KOPT-K1 (cell line): ENCODE data around the gene CENPB.
"Not testable (repeated sequence)": the region's sequence is repeated elsewhere in the genome, so short reads cannot be mapped to it uniquely, and the experiment has no call there.

Experiments used
- H3K27ac ChIP-seq: fragments of 200-600 bp; sonication (generic); 2 replicates; pipeline ENCODE4 v1.5.1; 2016; ENCODE audit warnings: antibody characterized with exemption, mild to moderate bottlenecking, low read depth, low read length; ENCODE audit not compliant: poor library complexity, severe bottlenecking
- H3K36me3 ChIP-seq: fragments of 200-600 bp; sonication (generic); 2 replicates; pipeline ENCODE4 v1.5.1; 2017; ENCODE audit warnings: antibody characterized with exemption, mild to moderate bottlenecking, low read length, moderate library complexity; ENCODE audit not compliant: insufficient read depth
- H3K9me3 ChIP-seq: fragments of 200-600 bp; sonication (generic); 2 replicates; pipeline ENCODE4 v1.5.1; 2017; ENCODE audit warnings: antibody characterized with exemption, low read length, mild to moderate bottlenecking; ENCODE audit not compliant: insufficient read depth, poor library complexity, severe bottlenecking

Gene CENPB, protein sequence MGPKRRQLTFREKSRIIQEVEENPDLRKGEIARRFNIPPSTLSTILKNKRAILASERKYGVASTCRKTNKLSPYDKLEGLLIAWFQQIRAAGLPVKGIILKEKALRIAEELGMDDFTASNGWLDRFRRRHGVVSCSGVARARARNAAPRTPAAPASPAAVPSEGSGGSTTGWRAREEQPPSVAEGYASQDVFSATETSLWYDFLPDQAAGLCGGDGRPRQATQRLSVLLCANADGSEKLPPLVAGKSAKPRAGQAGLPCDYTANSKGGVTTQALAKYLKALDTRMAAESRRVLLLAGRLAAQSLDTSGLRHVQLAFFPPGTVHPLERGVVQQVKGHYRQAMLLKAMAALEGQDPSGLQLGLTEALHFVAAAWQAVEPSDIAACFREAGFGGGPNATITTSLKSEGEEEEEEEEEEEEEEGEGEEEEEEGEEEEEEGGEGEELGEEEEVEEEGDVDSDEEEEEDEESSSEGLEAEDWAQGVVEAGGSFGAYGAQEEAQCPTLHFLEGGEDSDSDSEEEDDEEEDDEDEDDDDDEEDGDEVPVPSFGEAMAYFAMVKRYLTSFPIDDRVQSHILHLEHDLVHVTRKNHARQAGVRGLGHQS

DNA sequence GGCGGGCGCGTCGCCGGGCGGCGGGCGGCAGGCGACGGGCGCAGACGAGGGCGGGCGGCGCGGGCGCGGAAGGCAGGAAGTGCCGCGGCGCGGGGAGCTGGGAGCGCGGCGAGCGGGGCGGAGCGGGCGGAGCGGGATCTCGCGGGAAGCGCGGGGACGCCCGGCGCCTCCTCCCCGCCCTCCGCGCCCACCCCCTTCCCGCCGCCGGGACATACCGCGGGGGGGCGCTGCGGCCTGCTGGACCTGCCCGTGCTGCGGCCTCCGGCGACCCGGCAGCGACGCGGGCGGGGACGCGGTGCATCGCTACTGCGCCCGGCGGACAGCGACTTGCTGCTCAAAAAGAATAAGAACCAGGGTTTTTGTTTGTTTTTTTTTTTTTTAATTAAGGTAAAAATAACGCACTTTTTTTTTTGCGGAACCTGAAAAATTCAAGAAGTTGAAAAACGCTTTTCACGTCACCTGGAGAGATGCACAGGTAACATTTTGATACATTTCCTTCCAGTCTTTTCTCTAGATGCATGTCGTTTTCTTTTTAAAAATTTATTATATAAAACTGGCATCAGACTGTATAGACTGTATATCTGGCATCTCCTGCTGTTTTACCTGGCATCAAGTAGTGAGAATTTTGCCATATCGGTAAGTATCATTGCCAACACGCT lies at the start of gene CENPB:
Gene CENPB (minus strand): TSS at position 76 of the 659 bp plus-strand sequence. CDS start 257 bp downstream, outside the sequence.
- peak within 1 kb of the TSS; percentile 63 for H3K27ac ChIP-seq
- H3K9me3 ChIP-seq: no peaks in the 10 kb centered on the region
- H3K36me3 ChIP-seq: peaks cover 17% of the 10 kb centered on the region

- Histone ChIP-seq H3K9me3 (no peaks in the 10 kb centered on the region), H3K36me3 (no peaks in the 10 kb centered on the region), H3K27ac (no peak overlapping the region)
These were observed 49.6 kb upstream of the CENPB start for GRCh38 chr20:3836132-3836531.

DNA sequence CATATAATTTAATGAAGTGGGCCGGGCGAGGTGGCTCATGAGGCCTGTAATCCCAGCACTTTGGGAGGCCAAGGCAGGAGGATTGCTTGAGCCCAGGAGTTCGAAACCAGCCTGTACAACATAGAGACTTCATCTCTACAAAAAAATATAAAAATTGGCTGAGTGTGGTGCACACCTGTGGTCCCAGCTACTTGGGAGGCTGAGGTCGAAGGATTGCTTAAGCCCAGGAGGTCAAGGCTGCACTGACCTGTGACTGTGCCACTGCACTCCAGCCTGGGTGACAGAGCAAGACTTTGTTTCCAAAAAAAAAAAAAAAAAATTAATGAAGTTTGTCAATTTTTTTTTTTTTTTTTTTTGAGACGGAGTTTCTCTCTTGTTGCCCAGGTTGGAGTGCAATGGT lies 43.4 kb upstream of the CENPB start:
- not testable (repeated sequence) for H3K27ac ChIP-seq, H3K9me3 ChIP-seq
- H3K36me3 ChIP-seq: peaks cover 40% of the 10 kb centered on the region

DNA sequence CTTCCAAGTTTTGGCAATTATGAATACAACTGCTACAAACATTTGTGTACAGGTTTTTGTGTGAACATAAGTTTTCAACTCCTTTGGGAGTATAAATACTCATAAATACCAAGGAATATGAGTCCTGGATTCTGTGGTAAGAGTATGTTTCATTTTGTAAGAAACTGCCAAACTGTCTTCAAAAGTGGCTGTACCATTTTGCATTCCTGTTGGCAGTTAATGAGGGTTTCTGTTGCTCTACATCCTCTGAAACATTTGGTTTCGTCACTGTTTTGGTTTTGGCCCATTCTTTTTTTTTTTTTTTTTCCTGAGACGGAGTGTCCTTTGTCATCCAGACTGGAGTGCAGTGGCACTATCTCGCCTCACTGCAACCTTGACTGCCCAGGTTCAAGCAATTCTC lies 42.3 kb upstream of the CENPB start:
- H3K9me3 ChIP-seq: no peaks in the 10 kb centered on the region
- H3K36me3 ChIP-seq: peaks cover 51% of the 10 kb centered on the region
- no peak overlapping the region for H3K27ac ChIP-seq

GRCh38 chr20:3826420-3826819 lies 39.9 kb upstream of the CENPB start:
- Histone ChIP-seq H3K27ac (no peak overlapping the region), H3K9me3 (no peaks in the 10 kb centered on the region), H3K36me3 (peaks cover 71% of the 10 kb centered on the region)

DNA sequence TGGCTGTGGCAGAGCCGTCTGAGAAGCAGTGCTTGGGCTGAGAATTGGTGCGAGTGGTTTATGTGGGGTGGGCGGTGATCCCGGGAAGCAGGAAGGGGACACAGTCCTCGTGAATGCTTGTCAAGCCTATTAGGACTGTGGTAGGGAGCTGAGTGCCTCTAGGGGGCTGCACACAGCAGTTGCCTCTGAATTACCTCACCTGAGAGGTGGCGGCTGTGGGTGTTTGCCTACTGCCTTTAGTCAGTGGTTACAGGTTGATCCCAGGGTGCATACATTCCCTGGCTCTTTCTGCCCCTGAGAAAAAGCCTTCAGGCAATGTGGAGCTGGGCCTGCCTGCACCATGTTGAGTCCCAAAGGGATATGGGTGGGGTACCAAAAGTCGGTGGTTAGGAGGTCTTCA lies 39.0 kb upstream of the CENPB start:
- Histone ChIP-seq H3K9me3 (no peaks in the 10 kb centered on the region), H3K27ac (no peak overlapping the region), H3K36me3 (peaks cover 71% of the 10 kb centered on the region)

DNA sequence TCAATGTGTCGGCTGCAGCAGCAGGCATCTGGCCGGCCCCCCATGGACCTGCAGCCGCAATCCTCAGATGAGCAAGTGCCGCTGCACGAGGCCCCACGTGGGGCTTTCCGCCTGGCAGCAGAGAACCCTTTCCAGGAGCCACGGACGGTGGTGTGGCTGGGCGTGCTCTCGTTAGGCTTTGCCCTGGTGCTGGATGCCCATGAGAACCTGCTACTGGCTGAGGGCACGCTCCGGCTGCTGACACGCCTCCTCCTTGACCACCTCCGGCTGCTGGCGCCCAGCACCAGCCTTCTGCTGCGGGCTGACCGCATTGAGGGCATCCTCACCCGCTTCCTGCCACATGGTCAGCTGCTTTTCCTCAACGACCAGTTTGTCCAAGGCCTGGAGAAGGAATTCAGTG lies 37.3 kb upstream of the CENPB start:
- Histone ChIP-seq H3K9me3 (no peaks in the 10 kb centered on the region), H3K27ac (no peak overlapping the region), H3K36me3 (peaks cover 70% of the 10 kb centered on the region)

GRCh38 chr20:3821996-3822395 lies 35.5 kb upstream of the CENPB start:
- no peak overlapping the region for H3K27ac ChIP-seq
- H3K36me3 ChIP-seq: peaks cover 52% of the 10 kb centered on the region
- H3K9me3 ChIP-seq: no peaks in the 10 kb centered on the region

DNA sequence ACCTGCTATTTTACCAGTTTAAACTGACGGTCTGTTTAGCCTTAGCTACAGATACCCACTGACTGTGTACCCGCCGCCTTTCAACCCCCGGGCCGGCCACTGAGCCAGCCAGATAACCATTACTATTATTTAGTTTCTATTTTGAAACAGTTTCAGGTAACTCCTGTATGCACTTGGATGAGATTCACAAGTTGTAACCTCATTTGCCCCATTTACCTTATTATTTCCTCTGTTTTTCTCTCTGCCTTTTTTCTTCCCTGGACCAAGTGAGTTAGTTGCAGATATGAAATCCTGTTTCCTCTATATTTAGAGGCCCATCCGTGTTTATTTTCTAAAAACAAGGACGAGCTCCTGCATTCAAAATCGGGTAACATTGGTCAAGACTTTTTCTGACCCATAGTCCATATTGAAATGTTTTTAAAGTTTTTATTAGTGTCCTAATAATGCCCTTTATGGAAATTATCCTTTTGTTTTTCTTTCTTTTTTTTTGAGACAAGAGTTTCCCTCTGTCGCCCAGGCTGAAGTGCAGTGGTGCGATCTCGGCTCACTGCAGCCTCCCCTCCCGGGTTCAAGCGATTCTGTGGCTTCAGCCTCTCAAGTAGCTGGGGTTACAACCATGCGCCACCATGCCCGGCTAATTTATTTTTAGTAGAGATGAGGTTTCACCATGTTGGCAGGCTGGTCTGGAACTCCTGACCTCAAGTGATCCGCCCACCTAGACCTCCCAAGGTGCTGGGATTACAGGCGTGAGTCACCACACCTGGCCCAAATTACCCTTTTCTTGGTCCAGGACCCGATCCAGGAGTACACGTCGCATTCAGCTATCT lies 34.6 kb upstream of the CENPB start:
- H3K36me3 ChIP-seq: peaks cover 43% of the 10 kb centered on the region
- no peaks in the 10 kb centered on the region for H3K9me3 ChIP-seq
- peak overlapping the region; percentile 96 for H3K27ac ChIP-seq

- peak within 1 kb of the TSS; percentile 96 for H3K27ac ChIP-seq
- H3K9me3 ChIP-seq: no peaks in the 10 kb centered on the region
- peaks cover 35% of the 10 kb centered on the region for H3K36me3 ChIP-seq
These were observed 33.7 kb upstream of the CENPB start, which contains the start of gene AP5S1 for GRCh38 chr20:3820048-3820900. Gene AP5S1 (plus strand): TSS chr20:3820547. CDS start chr20:3822118, 1,571 bp downstream.

DNA sequence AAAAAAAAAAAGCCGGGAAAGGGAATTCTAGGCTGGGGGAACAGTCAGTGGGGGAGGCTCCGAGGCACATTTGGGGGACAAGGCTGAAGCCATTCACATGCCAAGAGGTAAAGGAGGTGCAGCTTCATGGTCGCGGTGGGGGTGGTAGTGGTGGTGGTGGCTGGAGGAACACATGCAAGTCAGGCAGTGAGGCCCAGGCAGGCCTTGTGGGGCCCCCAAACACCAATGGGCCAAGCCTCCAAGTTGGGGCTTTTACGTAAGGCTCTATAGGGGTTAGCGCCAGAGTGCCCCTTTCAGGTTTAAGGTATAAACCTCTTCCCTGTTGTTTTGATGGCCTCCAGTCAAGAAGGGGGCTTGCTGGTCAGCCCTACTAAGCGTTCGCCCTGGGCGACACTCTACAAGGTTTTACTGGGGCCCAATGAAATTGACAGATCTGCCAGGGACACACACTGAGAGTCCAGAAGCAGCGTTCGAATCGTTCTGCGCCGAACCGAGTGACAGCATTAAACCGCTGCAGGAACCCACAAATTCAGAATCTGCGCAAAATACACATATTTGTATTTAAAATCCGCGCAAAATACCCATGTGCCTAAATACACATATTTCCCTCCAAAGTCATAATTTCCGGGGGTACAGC lies 33.0 kb upstream of the CENPB start:
- Histone ChIP-seq H3K36me3 (peaks cover 28% of the 10 kb centered on the region), H3K27ac (peak overlapping the region; percentile 96), H3K9me3 (no peaks in the 10 kb centered on the region)

DNA sequence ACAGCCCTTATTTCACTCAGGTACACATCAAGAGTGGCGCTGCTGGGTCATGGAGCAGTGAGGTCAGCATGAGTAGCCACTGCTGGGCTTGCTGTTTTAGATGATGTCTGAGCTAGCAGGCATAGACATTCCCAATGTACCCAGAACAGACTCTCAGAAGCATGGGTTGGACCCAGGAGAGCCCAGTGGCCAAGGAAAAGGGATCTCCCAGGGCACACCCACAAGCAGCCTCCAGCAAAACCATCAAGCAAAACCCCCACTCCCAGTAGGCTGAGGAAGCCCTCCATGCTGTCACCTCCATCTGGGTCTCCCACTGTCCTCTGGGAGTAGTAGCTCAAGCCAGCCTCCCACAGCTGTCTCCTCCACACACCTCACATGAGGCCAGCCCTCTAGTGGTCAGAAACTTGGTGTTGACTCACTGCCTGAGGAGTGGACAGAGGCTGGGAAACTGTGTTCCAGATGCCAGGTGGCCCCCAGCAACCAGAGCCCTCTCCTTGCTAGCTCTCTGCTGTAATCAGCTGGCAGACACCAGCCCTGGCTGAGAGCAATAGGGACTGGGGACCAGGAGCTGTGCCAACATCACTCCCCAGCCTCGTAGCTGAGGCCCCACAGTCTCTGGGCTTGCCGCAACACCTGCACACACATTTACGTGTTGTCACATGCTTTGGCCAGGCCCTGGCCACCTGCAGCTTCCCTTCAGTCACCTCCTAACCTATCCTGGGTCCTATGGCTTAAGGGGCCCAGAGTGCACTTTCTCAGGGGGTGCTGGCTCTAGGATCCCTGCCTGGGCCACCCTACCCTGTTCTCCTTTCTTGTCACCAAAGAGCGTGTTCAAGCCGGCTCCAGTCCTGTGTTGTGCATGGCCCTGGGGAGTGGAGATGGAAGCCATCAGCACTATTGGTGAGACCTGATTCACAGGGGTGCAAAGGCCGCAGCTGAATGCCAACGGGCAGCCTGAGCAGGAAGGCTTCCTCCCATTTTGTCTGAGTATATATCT lies 31.9 kb upstream of the CENPB start:
- Histone ChIP-seq H3K27ac (peak overlapping the region; percentile 96), H3K36me3 (peaks cover 17% of the 10 kb centered on the region), H3K9me3 (no peaks in the 10 kb centered on the region)
